ENCODE results near the gene LPGAT1.

Gene LPGAT1

GRCh38 chr1:211761400-211761799 is 69.2 kb downstream of the LPGAT1 start:
- DNase-seq = no peak

- no peak for DNase-seq
Measured at GRCh38 chr1:211756471-211757020, 74.0 kb downstream of the LPGAT1 start.

- DNase-seq = no peak
Measured at GRCh38 chr1:211753649-211754251, 76.8 kb downstream of the LPGAT1 start.

- no peak for DNase-seq
Measured at GRCh38 chr1:211752951-211753486, 77.5 kb downstream of the LPGAT1 start.

- no peak for DNase-seq
Measured at GRCh38 chr1:211752317-211752716, 78.2 kb downstream of the LPGAT1 start.

GRCh38 chr1:211751438-211751837 is 79.1 kb downstream of the LPGAT1 start:
- DNase-seq = no peak

- DNase-seq = no peak
Measured at GRCh38 chr1:211750599-211750998, 80.0 kb downstream of the LPGAT1 start.

- DNase-seq = no peak
Measured at GRCh38 chr1:211749251-211749650, 81.3 kb downstream of the LPGAT1 start.

- DNase-seq = no peak
Measured at GRCh38 chr1:211748810-211749209, 81.8 kb downstream of the LPGAT1 start.

- no peak for DNase-seq
Measured at GRCh38 chr1:211742889-211743529, 87.6 kb downstream of the LPGAT1 start.

GRCh38 chr1:211742272-211742671 is 88.3 kb downstream of the LPGAT1 start:
- no peak for DNase-seq

- no peak for DNase-seq
Measured at GRCh38 chr1:211741788-211742187, 88.8 kb downstream of the LPGAT1 start.

- no peak for DNase-seq
Measured at GRCh38 chr1:211741116-211741515, 89.4 kb downstream of the LPGAT1 start.

- DNase-seq = no peak
Measured at GRCh38 chr1:211739671-211740411, 90.7 kb downstream of the LPGAT1 start.

- no peak for DNase-seq
Measured at GRCh38 chr1:211738691-211739301, 91.8 kb downstream of the LPGAT1 start.

GRCh38 chr1:211738096-211738690 is 92.4 kb downstream of the LPGAT1 start:
- DNase-seq = no peak

- DNase-seq = no peak
Measured at GRCh38 chr1:211737115-211738035, 93.2 kb downstream of the LPGAT1 start.

GRCh38 chr1:211736351-211736915 is 94.1 kb downstream of the LPGAT1 start:
- DNase-seq = no peak

GRCh38 chr1:211735208-211736170 is 95.1 kb downstream of the LPGAT1 start:
- DNase-seq = no peak

GRCh38 chr1:211734791-211735190 is 95.8 kb downstream of the LPGAT1 start:
- DNase-seq = peak; percentile 31
